ENCODE data around the gene ANKEF1.
"Not testable (repeated sequence)": the region's sequence is repeated elsewhere in the genome, so short reads cannot be mapped to it uniquely, and the experiment has no call there.

The ANKEF1 gene

GRCh38 chr20:10033905-10034650, 709 bp upstream of the ANKEF1 start:
- no peak for DNase-seq

DNA sequence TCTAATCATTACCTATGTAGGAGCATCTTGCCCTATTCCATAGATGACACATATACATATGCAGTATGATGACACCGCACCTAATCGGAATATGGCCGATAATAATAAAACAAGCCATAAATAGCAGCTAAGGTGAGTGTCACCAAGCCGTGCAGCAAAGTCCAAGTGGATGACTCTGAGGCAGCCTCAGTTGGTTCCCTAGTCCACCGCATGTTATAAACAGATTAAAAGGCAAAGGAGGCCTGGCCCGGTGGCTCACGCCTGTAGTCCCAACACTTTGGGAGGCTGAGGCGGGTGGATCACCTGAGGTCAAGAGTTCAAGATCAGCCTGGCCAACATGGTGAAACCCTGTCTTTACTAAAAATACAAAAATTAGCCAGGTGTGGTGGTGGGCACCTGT, 1.5 kb downstream of the ANKEF1 start:
- DNase-seq = not testable (repeated sequence)

DNA sequence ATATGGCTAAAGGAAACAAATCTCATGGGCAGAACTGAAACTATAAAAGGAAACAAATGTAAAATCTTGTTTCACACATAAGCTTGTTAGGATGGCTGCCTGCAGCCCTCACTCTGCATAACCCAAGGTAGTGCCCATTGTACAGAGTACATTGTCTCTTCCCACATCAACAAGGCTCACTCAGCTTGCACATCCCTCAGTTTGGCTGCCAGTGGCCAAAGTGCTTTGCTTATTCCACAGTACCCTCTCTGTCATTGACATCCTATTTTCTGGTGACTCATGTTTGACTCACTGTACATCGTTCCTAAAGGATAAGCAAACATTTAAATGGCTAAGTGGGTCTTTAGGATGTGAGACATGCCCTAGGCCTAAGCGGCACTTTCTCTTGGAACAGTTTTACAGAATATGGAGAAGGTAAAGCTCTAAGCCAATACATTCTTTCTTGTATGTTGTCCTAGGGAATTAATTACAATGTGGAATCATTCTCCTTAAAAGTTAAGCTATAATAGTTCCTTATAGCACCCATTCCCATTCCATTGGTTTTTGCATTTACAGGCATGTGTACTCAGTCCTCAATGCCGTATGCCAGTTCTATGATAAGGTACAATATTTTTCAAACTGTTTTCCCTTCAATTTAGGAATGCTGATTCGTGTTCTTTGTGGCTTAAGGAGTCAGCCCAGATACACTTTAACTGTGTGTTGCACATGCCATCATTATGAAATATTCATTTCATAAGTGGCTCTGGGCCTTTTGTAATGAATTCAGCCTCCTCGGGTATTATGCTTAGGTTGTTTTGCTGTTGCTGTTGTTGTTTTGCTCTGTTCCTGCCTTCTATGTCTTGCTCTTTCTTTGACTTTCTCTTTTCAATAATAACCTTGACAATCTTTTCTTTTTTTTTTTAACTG, 5.5 kb downstream of the ANKEF1 start:
- DNase-seq = peak; percentile 59

DNA sequence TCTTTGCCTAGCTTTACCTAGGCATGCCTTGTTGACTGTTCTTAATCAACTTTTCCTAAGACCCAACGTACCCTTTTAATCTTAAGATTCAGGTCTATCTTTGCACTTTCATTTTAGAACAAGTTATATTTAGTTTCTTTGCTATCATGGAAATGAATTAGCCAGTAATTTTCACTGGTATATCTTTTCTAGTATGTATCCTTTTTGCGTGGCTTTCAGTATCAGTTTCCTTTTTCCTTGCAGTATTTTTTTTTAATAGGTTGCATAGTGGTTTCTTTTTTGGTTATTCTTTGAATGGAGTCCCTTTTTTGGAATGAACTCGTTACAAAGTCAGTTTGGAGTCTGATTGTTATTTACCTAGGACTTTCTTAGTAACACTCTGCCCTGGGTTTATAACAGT, 7.3 kb downstream of the ANKEF1 start:
- DNase-seq = no peak

- DNase-seq = peak; percentile 64
Observed at GRCh38 chr20:10047427-10047826, 12.6 kb downstream of the ANKEF1 start.

DNA sequence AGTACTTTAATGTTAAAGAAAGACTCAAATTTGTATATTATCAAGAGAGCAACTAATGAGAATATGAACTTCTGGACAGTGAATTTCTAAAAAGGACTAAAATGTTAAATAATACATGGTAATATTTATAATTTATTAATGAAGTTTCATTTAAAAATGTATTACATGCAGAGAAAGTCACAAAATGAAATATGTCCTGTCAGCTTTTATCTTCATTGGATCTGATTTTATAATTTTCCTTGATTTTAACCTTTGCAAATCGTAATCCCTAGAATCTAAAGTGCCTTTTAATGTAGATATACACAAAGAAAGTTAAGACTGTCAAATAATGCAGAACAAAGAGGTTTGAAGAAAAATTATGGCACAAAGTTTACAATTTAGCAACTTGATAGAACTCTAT, 16.4 kb downstream of the ANKEF1 start:
- DNase-seq = no peak

GRCh38 chr20:10059006-10059405, 24.2 kb downstream of the ANKEF1 start:
- DNase-seq = peak; percentile 30

DNA sequence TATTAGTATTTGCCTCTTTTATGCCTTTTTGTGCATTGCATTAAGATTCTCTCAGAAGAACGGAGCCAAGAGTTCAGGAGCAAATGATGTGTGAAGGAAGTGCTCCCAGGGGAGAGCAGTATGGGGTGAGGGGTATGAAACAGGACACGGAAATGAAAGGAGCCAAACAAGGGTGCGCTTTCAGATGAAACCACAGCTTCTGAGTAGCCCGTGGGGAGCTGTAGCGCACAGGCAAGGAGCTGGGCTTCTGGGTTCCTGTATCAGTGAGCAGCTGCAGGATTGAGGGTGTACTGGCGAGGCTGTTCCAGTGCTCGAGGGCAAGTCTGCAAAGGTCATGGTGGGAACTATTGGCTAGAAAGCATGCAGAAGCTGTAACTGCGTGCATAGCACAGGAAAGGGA, 25.4 kb downstream of the ANKEF1 start:
- peak; percentile 94 for DNase-seq

DNA sequence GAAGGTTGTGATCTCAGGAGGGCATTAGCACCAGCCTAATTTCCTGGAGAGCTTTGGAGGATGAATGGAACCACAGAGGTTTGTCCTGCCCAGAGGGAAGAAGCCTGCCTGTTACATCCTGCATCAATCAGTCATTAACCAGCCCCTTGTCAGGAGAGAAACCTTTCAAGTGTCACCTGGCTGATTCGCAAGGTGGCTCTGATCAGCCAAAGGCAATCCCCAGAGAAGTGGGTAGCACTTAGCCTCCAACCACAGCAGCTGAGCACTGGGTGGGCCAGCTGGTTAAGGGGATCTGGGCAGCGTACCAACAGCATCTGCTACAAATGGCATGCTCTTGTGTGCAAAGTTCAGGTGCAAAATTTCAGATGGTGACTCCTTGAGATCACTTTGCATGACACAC, 26.9 kb downstream of the ANKEF1 start:
- peak; percentile 95 for DNase-seq

GRCh38 chr20:10063482-10063881, 28.7 kb downstream of the ANKEF1 start:
- DNase-seq = peak; percentile 73

GRCh38 chr20:10064611-10065010, 29.8 kb downstream of the ANKEF1 start:
- DNase-seq = no peak

DNA sequence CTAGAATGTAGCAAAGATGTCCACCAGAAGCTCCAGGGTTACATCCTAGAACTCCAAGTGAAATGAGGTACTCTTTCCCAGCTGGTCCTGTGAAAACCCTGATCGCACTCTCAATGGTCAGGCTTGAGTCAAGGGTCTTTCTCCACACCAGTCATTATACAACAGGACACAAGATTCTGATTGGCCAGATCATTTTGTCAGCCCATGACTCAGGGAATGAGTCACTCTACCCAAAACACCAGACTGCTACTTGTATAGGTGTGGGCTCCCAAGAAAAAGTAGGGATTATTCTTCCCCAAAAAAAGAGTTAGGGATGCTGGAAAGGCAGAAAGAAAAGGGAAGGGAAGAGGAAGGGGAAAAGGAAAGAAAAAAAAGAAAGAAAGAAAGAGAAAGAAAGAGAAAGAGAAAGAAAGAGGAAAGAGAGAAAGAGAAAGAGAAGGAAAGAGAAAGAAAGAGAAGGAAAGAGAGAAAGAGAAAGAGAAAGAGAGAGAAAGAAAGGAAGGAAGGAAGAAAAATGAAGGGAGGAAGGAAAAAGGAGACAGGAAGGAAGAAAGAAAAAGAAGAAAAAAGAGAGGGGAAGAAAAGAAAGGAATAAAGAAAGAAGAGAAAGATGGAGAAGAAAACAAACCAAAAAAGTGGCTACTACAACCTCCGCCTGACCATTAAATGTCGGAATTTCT, 30.5 kb downstream of the ANKEF1 start:
- no peak for DNase-seq

- no peak for DNase-seq
Observed at GRCh38 chr20:10067321-10067720, 32.5 kb downstream of the ANKEF1 start.

DNA sequence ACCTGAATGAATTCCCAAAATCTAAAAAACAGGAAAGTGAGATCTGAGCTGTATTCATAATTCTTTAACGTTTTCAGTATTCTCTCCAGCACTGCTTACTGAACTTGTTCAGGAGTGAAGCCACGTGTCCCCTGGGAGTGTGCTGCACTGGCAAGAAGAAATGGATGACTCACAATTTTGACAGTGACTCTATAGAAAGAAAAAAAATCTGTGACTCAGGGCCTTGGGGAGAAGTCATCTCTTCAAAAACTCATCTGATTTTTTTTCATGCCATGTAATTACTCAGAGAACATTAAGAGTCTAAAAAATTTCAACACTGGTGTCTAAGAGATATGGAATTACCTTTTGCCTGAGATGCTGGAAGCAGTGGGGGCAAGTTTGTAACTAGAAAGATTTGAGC, 39.7 kb downstream of the ANKEF1 start:
- DNase-seq = peak; percentile 69

DNA sequence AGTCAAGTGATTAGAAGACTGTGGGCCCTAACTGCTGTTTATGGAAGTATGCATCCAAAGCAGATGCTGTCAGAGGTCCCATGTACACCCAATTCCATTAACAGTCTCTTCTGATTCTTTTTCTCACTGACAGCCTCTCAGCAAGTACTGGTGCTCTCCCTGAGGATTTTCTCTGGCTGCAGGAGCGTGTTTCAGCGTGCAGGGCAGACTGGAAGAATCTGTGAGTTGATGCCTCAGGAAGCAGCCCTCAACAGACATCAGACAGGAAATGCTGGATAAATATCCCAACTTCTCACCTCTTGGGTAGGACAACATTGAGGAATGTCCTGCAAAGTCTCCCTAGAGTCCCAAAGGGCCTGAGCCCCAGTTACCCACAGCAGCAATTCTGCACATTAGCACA, 40.8 kb downstream of the ANKEF1 start:
- DNase-seq = no peak

- DNase-seq = no peak
Observed at GRCh38 chr20:10076126-10077080, 41.6 kb downstream of the ANKEF1 start.

DNA sequence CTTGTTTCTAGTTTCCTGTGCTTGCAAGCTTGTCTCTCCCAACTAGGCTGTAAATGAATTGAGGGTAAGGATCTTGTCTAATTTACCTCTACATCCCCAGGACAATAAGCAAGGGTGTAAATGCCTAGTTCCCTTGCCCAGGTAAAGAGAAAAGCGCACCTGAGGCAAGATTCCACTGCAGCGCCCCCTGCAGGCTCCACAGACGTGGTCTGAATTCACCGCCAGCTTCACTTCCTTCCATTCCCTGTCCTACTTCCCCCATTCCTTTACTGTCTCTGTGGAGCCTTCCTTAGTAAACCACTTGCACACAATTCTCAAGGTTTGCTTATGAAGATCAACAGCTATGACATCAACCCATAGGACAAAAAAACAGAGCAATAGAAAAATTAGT, 42.3 kb downstream of the ANKEF1 start:
- DNase-seq = peak; percentile 45

- peak; percentile 89 for DNase-seq
Observed at GRCh38 chr20:10077886-10078285, 43.1 kb downstream of the ANKEF1 start.

DNA sequence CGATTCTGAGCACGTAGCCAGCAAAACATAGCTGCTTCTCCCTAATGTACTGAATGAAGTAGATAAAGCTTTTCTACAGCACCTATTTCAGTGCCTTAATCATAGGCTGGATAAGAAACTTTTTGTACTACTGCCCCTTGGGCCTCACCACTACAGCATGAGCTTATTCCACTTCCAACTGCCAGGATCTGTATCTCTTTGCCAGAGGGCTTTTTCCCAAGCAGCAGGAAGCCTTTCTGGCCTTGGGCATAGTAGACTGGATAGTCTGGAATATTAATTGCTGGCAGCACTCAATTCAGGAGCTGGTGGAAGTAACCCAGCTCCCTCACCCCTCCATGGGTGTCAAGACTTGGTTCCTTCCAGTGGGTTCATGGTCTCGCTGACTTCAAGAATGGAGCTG, 43.6 kb downstream of the ANKEF1 start:
- peak; percentile 65 for DNase-seq

DNA sequence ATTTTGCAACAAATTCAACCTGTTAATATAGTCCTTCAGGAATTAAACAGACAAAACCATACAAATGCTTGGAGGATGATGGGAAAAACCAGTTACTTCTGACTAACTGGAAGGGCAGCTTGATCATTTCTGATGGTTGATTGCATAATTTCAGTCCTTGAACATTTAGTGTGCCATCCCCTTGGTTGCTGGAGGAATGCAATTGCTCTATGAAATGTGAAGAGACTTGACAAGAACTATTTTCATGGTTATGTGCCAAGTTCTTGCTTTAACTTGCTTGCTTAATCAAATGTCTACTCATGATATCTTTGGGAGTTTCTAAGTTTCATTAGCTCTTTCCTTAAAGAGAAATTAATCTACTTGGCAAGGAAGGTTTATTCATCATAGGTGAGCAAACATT, 45.2 kb downstream of the ANKEF1 start:
- no peak for DNase-seq

DNA sequence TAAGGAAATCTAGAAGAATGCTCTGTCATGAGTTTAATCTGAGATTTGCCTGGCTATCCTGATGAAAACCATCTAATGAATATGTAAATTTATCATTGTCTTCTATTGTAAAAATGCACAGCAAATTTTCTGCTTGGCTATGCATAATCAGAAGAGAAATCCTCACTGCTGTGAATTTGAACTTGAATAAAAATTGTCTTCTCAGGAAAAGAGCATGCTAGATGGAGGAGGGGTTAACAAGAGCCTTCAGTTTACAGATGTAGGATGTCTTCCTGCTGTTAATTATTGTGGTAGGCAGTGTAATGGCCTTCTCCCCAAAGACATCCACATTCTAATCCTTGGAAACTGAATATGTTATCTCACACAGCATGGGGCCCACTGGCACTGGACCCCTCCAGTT, 45.8 kb downstream of the ANKEF1 start:
- DNase-seq = no peak

- DNase-seq = no peak
Observed at GRCh38 chr20:10089871-10090587, 55.2 kb downstream of the ANKEF1 start.

Data from NCI-H69 (cell line).